HEK293T (cell line): Measurements from ENCODE around the gene KRTAP6-1.

ENCODE experiments used
- FOXK2 ChIP-seq: fragments of 450-650 bp; IDR thresholded peaks from 2 replicates; pipeline ENCODE4 v1.6.1; 2016; ENCODE audit warnings: mild to moderate bottlenecking
- HDGF ChIP-seq: fragments of 450-650 bp; IDR thresholded peaks from 2 replicates; pipeline ENCODE4 v1.6.1; 2017; ENCODE audit warnings: antibody characterized with exemption, borderline replicate concordance
- L3MBTL2 ChIP-seq: fragments of 450-650 bp; conservative IDR thresholded peaks from 2 replicates; pipeline ENCODE4 v1.6.1; 2016; ENCODE audit warnings: mild to moderate bottlenecking
- NFRKB ChIP-seq: fragments of 450-650 bp; IDR thresholded peaks from 2 replicates; pipeline ENCODE4 v1.6.1; 2016; ENCODE audit warnings: mild to moderate bottlenecking, moderate library complexity
- TARDBP ChIP-seq: fragments of 450-650 bp; IDR thresholded peaks from 2 replicates; pipeline ENCODE4 v1.6.1; 2016

GRCh38 chr21:30600787-30601186 is 12.9 kb downstream of the KRTAP6-1 start, which contains the start of gene KRTAP22-1:
- TF ChIP-seq TARDBP (no peak), FOXK2 (no peak), L3MBTL2 (no peak), HDGF (no peak), NFRKB (no peak)
